C4-2B (cell line): ENCODE data around the gene C8A.

Experiments used
- CTCF ChIP-seq: fragments of 450-650 bp; conservative IDR thresholded peaks from 2 replicates; pipeline ENCODE4 v1.5.1; 2017; ENCODE audit warnings: mild to moderate bottlenecking
- ZFX ChIP-seq: fragments of 450-650 bp; IDR thresholded peaks from 2 replicates; pipeline ENCODE4 v1.6.1; 2017

- no peak for TF ChIP-seq CTCF
- TF ChIP-seq ZFX: no peak
Observed at GRCh38 chr1:56965191-56965590, 110.6 kb downstream of the C8A start.
